Measurements from ENCODE around the gene IQSEC1. TPM values are rescaled to one million over a fixed set of nuclear protein-coding genes. Genes with fewer than 3 reads are reported as not detected.

IQSEC1 gene
- polyA plus RNA-seq, 1 experiment, result 3.6 TPM

- no peak for TF ChIP-seq CTCF (IDR thresholded peaks at IDR 0.05; ENCODE audit: low read depth, low read length)
- no peak overlapping the region for H3K27ac ChIP-seq (ENCODE audit: low read depth, low read length)
- ChIA-PET CTCF (interaction anchor here (0.6 to 1.1 kb wide), 2 partner anchors 14 to 438 kb away, joined by 3 to 6 read pairs; no protein-coding TSS in a partner anchor), POLR2A (no interaction called here)
- H3K4me3 ChIP-seq (ENCODE audit: low read depth, low read length), result no peak overlapping the region
- H3K27me3 ChIP-seq (ENCODE audit: control insufficient read depth, insufficient read depth, low read length), result peaks cover 12% of the 10 kb centered on the region
- H3K9me3 ChIP-seq (ENCODE audit: control insufficient read depth, insufficient read depth, low read length), result no peaks in the 10 kb centered on the region
- DNase-seq (ENCODE audit: low read depth, low spot score), result no peak
Measured at GRCh38 chr3:12980596-12981290, 92.5 kb downstream of the IQSEC1 start.

GRCh38 chr3:12979947-12980487 lies 93.2 kb downstream of the IQSEC1 start:
- Histone ChIP-seq H3K4me3 (ENCODE audit: low read depth, low read length) (no peak overlapping the region), H3K27ac (ENCODE audit: low read depth, low read length) (no peak overlapping the region), H3K9me3 (ENCODE audit: control insufficient read depth, insufficient read depth, low read length) (no peaks in the 10 kb centered on the region), H3K27me3 (ENCODE audit: control insufficient read depth, insufficient read depth, low read length) (peaks cover 16% of the 10 kb centered on the region)
- no peak for TF ChIP-seq CTCF (IDR thresholded peaks at IDR 0.05; ENCODE audit: low read depth, low read length)
- no peak for DNase-seq (ENCODE audit: low read depth, low spot score)
- CTCF ChIA-PET, result no interaction called here
- POLR2A ChIA-PET, result no interaction called here

- Histone ChIP-seq H3K27me3 (ENCODE audit: control insufficient read depth, insufficient read depth, low read length) (peaks cover 21% of the 10 kb centered on the region), H3K9me3 (ENCODE audit: control insufficient read depth, insufficient read depth, low read length) (no peaks in the 10 kb centered on the region), H3K4me3 (ENCODE audit: low read depth, low read length) (no peak overlapping the region), H3K27ac (ENCODE audit: low read depth, low read length) (no peak overlapping the region)
- DNase-seq (ENCODE audit: low read depth, low spot score), result no peak
- POLR2A ChIA-PET, result no interaction called here
- no peak for TF ChIP-seq CTCF (IDR thresholded peaks at IDR 0.05; ENCODE audit: low read depth, low read length)
- CTCF ChIA-PET, result no interaction called here
Measured at GRCh38 chr3:12979151-12979946, 93.9 kb downstream of the IQSEC1 start.

- Histone ChIP-seq H3K27me3 (ENCODE audit: control insufficient read depth, insufficient read depth, low read length) (peaks cover 21% of the 10 kb centered on the region), H3K4me3 (ENCODE audit: low read depth, low read length) (no peak overlapping the region), H3K27ac (ENCODE audit: low read depth, low read length) (no peak overlapping the region), H3K9me3 (ENCODE audit: control insufficient read depth, insufficient read depth, low read length) (no peaks in the 10 kb centered on the region)
- no peak for DNase-seq (ENCODE audit: low read depth, low spot score)
- no peak for TF ChIP-seq CTCF (IDR thresholded peaks at IDR 0.05; ENCODE audit: low read depth, low read length)
- ChIA-PET POLR2A (no interaction called here), CTCF (no interaction called here)
Measured at GRCh38 chr3:12978682-12979081, 94.5 kb downstream of the IQSEC1 start.

All from AG04450 (cell line).